Stimulated activated CD8-positive, alpha-beta memory T cell treated with anti-CD3 and anti-CD28 coated beads, Interleukin-12 subunit alpha, Interleukin-12 subunit beta, amount 100 ng/mL, for 24 hours (primary cell): ENCODE measurements around the gene PAPPA.

ENCODE experiments used
- DNase-seq: peaks from one replicate; pipeline ENCODE4 v3.0.0-alpha.2; 2020; ENCODE audit errors: extremely low read depth

The PAPPA gene

GRCh38 chr9:116152941-116153764 is 438 bp upstream of the PAPPA start:
- DNase-seq: no peak

- no peak for DNase-seq
Measured at GRCh38 chr9:116154334-116154975, 864 bp downstream of the PAPPA start.

GRCh38 chr9:116154976-116155697 is 1.5 kb downstream of the PAPPA start:
- no peak for DNase-seq

GRCh38 chr9:116155698-116156039 is 2.1 kb downstream of the PAPPA start:
- no peak for DNase-seq

- DNase-seq: no peak
Measured at GRCh38 chr9:116156621-116157314, 3.2 kb downstream of the PAPPA start.

GRCh38 chr9:116157436-116158138 is 4.0 kb downstream of the PAPPA start:
- no peak for DNase-seq

GRCh38 chr9:116160676-116161571 is 7.3 kb downstream of the PAPPA start:
- no peak for DNase-seq

- DNase-seq: no peak
Measured at GRCh38 chr9:116162241-116162781, 8.7 kb downstream of the PAPPA start.

- no peak for DNase-seq
Measured at GRCh38 chr9:116163293-116164055, 9.9 kb downstream of the PAPPA start.

- no peak for DNase-seq
Measured at GRCh38 chr9:116165912-116166311, 12.3 kb downstream of the PAPPA start.

- no peak for DNase-seq
Measured at GRCh38 chr9:116166713-116167112, 13.1 kb downstream of the PAPPA start.

GRCh38 chr9:116168231-116168630 is 14.6 kb downstream of the PAPPA start:
- DNase-seq: no peak

- no peak for DNase-seq
Measured at GRCh38 chr9:116172216-116172615, 18.6 kb downstream of the PAPPA start.

- no peak for DNase-seq
Measured at GRCh38 chr9:116174347-116174746, 20.8 kb downstream of the PAPPA start.

GRCh38 chr9:116175614-116176013 is 22.0 kb downstream of the PAPPA start:
- no peak for DNase-seq

GRCh38 chr9:116178481-116179211 is 25.1 kb downstream of the PAPPA start:
- DNase-seq: no peak

GRCh38 chr9:116179568-116179967 is 26.0 kb downstream of the PAPPA start:
- no peak for DNase-seq

GRCh38 chr9:116181853-116182610 is 28.4 kb downstream of the PAPPA start:
- DNase-seq: no peak
